GM10847 (cell line): ENCODE measurements around the gene DCLRE1B.

ENCODE experiments used
- POLR2A ChIP-seq: IDR thresholded peaks from 2 replicates; pipeline ENCODE4 v1.6.1; 2011; ENCODE audit not compliant: insufficient read length; ENCODE audit errors: extremely low read depth

Gene DCLRE1B

GRCh38 chr1:113903501-113904292 is 1.4 kb upstream of the DCLRE1B start:
- no peak for TF ChIP-seq POLR2A

DNA sequence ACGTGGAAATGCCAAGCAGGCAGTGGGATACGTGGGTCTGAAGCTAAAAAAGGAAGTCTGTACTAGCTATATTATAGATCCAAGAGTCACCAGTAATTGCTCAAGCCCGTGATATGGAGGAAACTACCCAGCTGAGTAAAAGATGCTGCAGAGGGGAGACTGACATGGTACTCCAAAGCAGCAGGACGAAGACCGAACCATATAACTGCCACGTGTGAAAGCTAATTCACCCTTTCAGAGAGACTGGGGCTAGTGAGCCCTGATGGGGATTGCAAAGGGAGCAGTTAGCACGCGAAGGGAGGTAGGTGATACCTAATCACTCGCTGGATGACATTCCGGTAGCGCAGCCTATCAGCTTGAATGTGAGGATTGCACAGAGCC is 843 bp upstream of the DCLRE1B start:
- no peak for TF ChIP-seq POLR2A

DNA sequence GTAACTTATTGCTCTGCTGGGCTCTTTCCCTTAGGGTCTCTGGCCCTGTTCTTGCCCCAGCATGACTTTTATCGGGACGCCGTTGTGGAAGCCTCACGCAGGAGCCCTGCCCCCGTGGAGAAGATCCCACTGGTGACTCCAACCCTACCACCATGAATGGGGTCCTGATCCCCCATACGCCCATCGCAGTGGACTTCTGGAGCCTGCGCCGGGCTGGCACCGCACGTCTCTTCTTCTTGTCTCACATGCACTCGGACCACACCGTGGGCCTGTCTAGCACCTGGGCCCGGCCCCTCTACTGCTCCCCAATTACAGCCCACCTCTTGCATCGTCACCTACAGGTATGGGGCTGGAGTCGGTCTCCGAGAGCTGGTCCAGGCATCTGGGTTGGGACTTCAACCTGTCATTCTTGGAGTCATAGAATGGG is 322 bp downstream of the DCLRE1B start:
- TF ChIP-seq POLR2A = no peak

DNA sequence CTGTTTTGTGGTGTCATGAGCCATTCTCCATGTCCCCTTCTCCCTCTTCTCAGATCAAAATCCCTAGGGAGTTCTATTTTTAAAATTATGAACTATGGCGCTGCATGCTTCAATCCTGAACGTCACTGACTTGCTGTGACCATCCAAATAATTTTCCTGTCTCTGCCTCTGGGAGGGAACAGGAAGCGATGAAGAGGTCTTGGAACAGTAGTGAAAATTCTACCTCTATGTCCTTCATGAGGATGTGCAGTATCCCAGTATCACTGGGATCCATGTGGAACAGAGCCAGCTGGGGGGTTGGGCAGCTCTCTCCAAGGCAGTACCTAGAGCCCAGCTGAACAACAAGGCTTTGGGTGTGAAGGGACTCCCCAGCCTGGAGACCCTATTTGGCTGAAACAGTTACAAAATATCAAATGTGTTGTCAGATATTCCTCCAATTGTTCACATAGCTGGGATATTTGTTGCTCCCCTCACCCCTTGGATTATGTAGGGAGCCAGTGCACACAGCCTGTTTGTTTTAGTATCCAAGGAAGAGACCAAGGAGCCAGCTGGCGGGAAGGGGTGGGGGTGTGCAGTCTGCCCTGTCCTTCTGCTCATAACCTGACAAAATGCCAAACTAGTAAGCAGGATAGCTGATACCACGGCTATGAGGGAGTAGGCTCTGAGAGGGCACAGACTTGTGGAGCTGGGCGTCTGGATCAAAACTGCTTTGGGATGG is 7.6 kb downstream of the DCLRE1B start:
- no peak for TF ChIP-seq POLR2A

- no peak for TF ChIP-seq POLR2A
Observed at GRCh38 chr1:113913312-113913668, 8.2 kb downstream of the DCLRE1B start.

GRCh38 chr1:113913887-113914664 is 8.9 kb downstream of the DCLRE1B start:
- TF ChIP-seq POLR2A = no peak

- TF ChIP-seq POLR2A = no peak
Observed at GRCh38 chr1:113916974-113917373, 11.8 kb downstream of the DCLRE1B start.

DNA sequence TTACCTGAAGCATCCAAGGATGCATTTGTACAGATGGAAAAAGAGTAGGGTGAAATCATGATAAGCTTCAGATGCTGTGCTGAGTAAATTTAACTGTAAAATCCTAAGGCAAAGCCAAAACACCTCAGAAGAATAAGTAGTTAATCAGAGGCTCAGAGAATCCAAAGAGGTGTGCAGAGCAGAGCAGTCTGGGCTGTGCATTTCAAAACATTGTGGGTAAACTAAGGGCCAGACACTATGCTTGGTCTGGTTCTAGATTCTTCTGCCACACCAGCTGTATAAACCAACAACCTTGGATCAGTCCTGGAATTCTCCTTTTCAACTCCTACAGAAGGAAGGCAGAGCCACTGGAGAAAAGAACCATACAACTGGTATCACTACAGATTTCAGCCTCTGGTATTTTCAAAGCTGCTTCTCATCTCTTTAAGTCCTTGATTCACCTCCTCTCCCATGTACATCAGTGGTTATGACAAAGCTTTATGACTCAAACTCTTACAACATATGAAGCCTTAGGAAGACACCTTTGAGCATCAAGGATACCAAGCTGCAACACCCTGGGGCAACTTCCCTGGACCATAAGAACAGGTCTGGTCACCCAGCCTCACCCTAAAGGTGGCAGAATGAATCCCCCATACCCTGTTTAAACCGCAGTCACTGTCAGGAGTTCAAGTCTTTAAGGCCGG is 12.4 kb downstream of the DCLRE1B start:
- TF ChIP-seq POLR2A = no peak

DNA sequence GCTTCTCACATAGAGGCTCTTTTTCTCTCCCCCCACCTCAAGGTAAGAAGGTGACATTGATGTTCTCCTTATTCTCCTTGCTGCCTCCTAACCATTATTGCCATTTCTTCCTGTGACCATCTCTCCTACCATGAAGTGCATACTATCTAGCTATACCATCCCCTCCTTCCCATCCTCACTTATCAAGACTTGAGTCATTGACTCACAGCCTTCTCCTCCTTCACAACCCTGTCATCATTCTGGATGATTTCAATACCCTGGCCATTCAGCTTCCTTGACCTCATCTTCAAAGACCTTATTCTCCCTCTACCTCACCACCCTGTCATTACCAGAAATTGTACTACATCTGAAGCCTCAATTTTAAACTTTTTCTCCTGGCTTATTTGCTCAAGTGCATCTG is 13.1 kb downstream of the DCLRE1B start:
- no peak for TF ChIP-seq POLR2A

DNA sequence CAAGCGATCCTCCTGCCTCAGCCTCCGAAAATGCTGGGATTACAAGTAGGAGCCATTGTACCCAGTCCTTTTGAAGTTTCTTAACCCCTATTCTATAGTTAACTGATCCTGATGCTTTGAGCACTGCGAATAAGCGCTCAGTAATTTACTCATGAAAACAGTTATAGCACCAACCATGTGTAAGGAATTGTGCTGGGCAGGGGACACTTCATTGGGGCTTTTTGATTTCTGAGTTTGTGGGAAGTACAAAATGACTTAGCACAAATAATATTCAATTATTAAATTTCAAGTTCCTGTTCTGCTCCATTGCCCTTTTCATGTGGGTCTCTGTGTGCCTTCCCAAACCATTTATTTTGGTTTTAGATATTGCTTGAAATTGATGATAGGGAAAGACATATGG is 17.8 kb downstream of the DCLRE1B start:
- TF ChIP-seq POLR2A = no peak

GRCh38 chr1:113924473-113924872 is 19.3 kb downstream of the DCLRE1B start:
- TF ChIP-seq POLR2A = no peak

- no peak for TF ChIP-seq POLR2A
Observed at GRCh38 chr1:113928187-113928930, 23.2 kb downstream of the DCLRE1B start.

- TF ChIP-seq POLR2A = peak; percentile 61
Observed at GRCh38 chr1:113928941-113929749, 24.0 kb downstream of the DCLRE1B start, which contains the start of gene HIPK1. Gene HIPK1 (plus strand): TSS chr1:113929324.

GRCh38 chr1:113929750-113930498 is 24.8 kb downstream of the DCLRE1B start:
- no peak for TF ChIP-seq POLR2A
